Hippocampal formation (tissue), 2 donors: ENCODE results near the gene OR5H15.
"Not testable (repeated sequence)": the region's sequence is repeated elsewhere in the genome, so short reads cannot be mapped to it uniquely, and the experiment has no call there.

ENCODE experiments used
- DNase-seq, 2 donors: peaks; one replicate each; lab custom pipeline; 2025; lab: John Stamatoyannopoulos, UW

The OR5H15 gene

DNA sequence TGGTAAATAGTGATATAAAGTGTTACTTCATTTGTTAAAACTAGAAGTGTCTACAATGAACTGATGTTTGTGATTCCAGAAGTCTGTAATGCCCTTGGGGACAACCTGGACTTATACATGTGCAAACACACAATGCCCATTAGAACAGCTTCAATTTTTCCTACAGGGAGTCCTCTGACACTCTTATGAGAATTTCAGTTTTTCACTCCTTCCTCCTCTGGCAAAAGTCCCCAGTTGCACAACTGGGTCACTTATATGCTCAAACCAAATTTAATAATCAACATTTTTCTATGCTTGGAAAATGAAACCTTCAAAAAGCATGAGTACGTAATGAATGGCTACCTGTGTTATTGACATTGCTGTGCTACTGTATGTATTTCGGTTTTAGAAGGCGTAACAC is at the start of gene OR5H15:
Gene OR5H15, plus strand, starts transcription at position 301 of the 400 bp plus-strand sequence. CDS start 2,004 bp downstream, outside the sequence.
- DNase-seq, result no peak

DNA sequence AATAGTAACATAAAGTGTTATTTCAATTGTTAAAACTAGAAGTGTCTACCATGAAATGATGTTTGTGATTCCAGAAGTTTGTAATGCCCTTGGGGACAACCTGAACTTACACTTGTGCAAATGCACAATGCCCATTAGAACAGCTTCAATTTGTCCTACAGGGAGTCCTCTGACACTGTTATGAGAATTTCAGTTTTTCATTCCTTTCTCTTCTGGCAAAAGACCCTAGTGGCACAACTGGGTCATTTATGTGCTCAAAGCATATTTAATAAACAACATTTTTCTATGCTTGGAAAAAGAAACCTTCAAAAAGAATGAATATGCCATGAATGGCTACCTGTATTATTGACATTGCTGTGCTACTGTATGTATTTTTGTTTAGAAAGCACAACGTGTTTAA is 36.1 kb upstream of the OR5H15 start, which contains the start of gene OR5H1:
Gene OR5H1, plus strand, starts transcription at position 301 of the 400 bp plus-strand sequence. CDS start 1,977 bp downstream, outside the sequence.
- DNase-seq, result no peak

DNA sequence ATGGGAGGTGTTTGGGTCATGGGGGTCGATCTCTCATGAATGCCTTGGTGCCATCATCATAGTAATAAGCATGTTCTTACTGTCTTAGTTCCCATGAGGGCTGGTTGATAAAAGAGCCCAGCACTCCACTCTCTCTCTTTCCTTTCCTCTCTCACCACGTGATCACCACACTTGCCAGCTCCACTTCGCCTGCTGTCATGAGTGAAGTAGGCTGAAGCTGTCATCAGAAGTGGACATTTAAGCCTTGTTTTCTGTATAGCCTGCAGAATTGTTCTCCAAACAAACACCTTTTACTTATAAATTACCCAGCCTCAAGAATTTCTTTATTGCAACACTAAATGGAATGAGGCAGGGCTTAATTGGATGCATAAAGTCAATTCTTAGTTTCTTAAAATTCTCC is 29.9 kb upstream of the OR5H15 start:
- DNase-seq, result no peak

DNA sequence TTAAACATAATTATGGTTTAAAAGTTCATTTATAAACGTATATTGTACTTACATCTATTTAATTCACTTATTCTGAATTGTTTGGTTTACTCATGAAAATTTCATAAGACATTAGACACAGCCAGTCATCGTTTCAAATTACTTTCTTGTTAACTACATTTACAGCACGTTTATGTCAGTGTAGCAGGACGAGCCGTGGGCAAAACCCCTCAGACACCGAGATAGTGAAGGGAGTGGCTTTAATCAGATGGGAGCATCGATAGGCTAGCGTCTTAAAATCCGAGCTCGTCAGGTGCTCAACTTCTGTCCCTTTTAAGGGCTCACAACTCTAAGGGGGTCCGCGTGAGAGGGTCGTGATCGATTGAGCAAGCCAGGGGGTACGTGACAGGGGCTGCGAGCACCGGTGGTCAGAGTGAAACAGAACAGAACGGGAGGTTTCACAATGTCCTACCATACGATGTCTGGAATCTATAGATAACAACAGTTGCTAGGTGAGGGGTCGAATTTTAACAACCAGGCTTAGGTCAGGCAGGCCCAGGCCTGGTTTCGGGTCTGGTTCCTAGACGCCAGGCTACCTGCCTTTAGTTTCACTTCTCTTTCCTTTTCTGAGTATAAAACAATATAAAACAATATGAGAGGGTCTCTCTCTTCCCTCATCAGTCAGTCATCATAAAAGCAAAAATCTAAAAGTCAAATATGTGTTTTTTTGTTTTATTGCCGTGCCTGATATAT is 28.5 kb upstream of the OR5H15 start:
- not testable (repeated sequence) for DNase-seq

DNA sequence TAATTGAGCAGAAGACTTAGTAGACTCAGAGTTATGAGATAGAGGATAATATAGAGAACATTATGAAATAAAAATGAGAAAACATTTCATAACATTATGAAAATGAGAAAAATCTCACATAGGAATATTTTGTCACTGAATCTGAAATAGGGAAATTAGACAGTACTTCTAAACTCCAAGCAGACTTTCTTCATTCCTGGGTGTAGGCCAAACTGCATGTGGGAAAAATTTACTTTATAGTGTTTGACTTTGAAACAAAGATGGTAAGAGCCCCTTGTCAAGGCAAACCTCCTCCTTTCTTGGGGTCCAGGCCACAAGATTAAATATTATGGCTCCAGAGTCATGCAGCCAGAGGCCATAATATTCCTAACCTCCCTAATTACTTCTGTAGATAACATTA is 26.0 kb upstream of the OR5H15 start:
- no peak for DNase-seq

DNA sequence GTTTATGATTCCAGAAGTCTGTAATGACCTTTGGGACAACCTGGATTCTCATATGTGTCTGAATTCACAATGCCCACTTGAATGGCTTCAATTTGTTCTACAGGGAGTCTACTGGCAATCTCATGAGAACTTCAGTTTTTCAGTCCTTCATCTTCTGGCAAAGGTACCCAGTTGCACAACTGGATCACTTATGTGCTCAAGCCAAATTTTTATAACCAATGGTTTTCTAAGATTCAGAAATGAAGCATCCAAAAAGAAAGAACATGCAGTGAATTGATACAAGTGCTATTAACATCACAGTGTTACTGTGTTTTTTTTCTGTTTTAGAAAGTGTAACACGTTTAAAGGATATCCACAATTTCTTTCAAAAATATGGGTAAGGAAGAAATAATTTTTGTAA is 19.3 kb upstream of the OR5H15 start, which contains the start of gene OR5H14:
Gene OR5H14, plus strand, starts transcription at position 301 of the 400 bp plus-strand sequence. CDS start 1,907 bp downstream, outside the sequence.
- DNase-seq, result no peak

DNA sequence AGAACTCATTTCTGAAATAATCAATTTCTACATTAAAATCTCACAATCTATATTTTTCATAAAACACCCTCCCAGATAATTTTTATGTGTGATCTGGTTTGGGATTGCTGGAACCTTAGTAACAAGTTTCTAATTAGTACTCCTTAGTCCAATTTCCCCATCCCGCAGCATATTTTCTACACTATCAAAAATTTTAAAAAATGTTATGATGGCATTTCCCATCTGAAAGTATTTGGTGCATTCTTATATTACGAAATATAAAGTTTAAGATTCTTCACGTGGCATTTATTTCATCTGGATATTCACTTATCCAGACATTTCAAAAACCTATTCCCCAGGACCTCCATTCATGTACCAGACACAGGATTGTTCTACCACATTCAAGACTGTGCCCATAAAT is 17.7 kb upstream of the OR5H15 start:
- DNase-seq, result no peak

DNA sequence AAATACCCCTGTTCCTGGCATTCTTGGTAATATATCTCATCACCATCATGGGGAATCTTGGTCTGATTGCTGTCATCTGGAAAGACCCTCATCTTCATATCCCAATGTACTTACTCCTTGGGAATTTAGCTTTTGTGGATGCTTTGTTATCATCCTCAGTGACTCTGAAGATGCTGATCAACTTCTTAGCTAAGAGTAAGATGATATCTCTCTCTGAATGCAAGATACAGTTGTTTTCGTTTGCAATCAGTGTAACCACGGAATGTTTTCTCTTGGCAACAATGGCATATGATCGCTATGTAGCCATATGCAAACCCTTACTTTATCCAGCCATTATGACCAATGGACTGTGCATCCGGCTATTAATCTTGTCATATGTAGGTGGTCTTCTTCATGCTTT is 17.0 kb upstream of the OR5H15 start:
- not testable (repeated sequence) for DNase-seq

DNA sequence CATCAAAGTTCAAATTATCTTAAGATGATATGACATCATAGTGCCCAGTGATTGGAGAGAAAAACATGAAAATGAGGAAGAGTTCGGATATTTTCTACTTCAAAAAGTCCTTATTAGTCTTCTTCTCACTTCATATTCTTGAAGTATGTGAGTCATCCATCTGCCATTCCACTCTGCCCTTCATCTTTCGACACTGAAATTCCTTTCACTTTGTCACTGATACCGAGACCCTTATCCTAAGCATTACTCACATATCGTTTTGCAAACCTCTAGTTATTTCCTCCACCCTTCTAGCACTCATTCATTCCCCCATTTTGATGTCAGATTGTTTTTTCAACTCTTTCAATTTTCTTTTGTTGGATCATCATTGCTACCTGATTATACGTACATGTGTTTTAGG is 15.3 kb upstream of the OR5H15 start:
- DNase-seq, result no peak

DNA sequence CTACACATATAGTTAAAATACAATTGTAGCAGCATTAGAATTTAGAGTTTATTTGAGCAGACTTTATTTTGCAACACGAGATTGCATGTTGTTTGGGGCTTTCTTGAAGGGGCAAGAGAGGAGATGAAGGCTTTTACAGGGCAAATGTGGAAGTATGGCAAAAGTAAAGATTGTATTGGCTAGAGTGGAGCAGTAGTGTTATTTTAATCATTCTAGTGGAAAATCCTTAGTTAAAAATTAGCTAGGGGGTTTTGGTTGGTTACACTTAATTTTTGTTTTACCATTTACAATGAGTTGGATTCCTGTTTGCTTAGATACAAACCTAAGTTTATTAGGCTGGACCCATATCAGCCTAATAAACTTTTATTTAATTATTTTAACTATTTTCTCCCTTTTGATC is 4.6 kb downstream of the OR5H15 start:
- no peak for DNase-seq

DNA sequence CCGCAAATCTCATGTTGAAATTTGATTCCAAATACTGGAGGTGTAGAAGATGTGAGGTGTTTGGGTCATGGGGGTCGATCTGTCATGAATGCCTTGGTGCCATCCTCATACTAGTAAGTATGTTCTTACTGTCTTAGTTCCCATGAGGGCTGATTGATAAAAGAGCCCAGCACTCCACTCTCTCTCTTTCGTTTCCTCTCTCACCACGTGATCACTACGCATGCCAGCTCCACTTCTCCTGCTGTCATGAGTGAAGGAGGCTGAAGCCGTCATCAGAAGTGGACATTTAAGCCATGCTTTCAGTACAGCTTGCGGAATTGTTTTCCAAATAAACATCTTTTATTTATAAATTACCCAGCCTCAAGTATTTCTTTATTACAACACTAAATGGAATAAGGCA is 6.1 kb downstream of the OR5H15 start:
- DNase-seq, result no peak

DNA sequence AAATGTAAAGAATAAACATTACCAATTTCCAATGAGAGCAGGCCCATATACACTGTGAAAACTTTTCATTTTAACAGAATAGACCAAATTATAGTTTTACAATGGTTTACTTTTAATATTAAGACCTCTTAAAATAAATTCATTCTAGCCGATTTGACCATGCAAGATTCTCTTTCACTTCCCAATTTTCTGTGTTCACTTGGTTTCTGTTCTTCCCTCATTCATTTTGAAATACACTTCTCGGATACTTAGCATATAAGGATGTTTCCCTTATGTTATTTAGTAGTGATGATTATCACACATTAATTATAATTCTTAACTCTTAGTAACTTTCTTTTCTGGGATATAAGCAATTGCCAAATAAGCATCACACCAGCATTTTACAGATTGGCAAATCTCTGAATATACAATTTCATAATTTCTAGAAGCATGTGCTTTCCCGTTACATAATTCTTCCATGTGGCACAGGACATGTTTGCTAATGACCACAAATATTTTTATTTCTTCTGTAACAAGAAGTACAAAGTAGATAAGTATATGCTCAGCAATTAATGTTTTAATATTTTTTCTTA is 13.9 kb downstream of the OR5H15 start:
- DNase-seq, result no peak

DNA sequence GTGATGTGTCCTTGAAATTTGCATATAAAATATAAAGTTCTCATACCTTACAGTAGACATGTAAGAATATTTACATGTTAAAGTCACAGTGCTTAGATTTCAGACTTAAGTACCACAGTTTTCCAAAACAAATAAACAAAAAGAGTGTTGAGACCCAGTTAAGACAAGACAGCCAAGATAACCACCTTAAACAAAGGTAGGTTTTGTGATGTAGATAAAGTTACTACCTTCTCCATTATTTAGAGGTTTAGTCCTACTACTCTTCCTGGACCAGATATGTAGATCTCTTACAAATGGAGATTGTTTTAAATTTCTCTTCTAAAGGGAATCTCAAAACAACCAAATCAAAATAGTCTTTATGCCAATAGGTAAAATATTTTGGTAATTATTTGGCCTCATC is 15.7 kb downstream of the OR5H15 start:
- DNase-seq, result no peak

DNA sequence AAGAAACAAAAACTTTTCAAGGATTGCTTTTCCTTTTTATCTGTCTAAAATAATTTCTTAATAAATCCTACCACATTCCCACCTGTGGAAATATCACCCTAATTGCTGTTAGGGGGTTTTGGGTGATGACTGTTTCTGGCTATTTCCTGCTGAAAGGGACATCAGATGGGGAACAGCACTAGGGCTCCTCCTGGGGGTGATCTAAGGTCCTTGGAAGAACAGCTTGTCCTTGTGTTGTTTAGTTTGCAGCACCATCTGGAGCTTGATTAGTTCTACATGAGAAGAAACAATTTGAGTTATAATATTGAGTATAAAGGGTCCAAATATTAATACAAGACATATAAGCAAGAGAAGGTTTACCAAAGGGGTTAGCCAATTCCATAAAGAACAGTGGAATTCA is 18.7 kb downstream of the OR5H15 start:
- DNase-seq, result no peak

DNA sequence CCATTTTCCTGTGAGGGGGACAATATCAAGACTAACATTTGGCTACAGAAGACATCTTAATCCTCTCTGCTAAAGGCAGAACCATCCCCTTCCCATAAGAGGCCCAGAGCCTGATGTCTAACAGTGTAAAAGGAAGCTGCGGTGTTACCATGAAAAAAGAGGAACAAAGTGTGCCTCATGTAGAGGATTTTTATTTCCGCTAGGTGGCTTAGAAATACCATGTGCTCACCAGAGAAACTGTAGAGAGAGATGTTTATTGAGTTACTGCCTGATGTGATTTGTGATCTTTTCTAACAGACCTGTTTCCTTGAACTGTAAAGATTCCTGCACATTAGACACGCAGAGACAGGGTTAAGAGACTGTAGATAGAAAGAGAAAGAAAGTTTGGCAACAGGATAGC is 22.0 kb downstream of the OR5H15 start:
- DNase-seq, result no peak

DNA sequence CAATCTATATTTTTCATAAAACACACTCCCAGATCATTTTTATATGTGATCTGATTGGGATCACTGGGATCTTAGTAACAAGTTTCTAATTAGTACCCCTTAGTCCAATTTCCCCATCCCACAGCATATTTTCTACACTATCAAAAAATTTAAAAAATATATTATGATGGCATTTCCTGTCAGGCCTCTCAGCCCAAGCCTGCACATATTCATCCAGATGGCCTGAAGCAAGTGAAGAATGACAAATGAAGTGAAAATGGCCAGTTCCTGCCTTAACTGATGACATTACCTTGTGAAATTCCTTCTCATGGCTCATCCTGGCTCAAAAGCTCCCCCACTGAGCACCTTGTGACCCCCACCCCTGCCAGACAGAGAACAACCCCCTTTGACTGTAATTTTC is 24.4 kb downstream of the OR5H15 start:
- DNase-seq, result not testable (repeated sequence)

DNA sequence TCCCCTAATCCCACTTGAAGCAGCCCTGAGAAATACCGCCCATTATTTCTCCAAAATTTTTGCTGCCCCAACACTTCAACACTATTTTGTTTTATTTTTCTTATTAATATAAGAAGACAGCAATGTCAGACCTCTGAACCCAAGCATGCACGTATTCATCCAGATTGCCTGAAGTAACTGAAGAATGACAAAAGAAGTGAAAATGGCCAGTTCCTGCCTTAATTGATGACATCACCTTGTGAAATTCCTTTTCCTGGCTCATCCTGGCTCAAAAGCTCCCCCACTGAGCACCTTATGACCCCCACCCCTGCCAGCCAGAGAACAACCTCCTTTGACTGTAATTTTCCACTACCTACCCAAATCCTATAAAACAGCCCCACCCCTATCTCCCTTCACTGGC is 29.8 kb downstream of the OR5H15 start:
- not testable (repeated sequence) for DNase-seq

DNA sequence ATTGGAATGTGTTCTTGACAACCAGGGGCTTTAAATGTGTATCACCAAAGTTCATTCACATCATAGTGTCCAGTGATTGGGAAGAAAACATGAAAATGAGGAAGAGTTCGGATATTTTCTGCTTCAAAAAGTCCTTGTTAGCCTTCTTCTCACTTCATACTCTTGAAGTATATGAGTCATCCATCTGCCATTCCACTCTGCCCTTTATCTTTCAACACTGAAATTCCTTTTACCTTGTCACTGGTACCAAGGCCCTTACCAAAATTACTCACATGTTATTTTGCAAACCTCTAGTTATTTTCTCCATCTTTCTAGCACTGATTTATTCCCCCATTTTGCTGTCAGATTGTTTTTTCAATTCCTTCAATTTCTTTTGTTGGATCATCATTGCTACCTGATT is 32.5 kb downstream of the OR5H15 start:
- no peak for DNase-seq

DNA sequence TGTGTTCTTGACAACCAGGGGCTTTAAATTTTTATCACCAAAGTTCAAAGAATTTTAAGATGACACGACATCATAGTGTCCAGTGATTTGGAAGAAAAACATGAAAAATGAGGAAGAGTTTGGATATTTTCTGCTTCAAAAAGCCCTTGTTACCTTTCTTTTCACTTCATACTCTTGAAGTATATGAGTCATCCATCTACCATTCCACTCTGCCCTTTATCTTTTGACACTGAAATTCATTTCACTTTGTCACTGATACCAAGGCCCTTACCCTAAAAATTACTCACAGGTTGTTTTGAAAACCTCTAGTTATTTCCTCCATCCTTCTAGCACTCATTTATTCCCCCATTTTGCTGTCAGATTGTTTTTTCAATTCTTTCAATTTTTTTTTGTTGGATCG is 42.7 kb downstream of the OR5H15 start:
- DNase-seq, result no peak

DNA sequence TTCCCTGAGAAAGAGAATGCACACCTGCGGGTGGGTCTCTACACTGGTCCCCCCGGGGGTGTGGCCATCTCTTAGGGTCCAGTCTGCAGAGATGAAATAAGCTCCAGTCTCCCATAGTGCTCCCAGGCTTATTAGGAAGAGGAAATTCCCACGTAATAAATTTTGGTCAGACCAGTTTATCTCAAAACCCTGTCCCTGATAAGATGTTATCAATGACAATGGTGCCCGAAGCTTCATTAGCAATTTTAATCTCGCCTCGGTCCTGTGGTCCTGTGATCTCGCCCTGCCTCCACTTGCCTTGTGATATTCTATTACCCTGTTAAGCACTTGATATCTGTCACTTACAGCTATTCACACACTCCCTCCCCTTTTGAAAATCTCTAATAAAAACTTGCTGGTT is 46.8 kb downstream of the OR5H15 start:
- no peak for DNase-seq

DNA sequence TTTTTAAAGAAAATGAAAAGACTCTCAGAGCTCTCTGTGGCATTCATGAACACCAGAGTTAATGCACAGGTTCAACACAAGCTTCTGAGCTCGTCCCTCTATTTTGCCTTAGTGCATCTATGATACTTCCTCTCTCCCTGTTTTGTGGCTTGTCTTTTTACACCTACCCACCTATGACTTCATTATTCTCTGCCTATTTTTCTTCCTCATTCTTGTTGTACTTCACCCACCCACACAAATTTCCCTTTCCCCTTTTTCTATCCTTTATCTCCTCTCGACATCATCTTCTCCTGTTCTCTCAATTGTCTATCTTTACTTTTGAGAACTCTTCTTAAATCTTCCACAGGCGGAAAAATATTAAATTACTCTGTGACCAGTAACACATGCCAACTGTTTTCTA is 48.6 kb downstream of the OR5H15 start:
- DNase-seq, result no peak
